ENCODE data around the gene XKR8.
A peak's percentile ranks its signal among the peaks of the same experiment; 100 is the strongest.

XKR8 gene

GRCh38 chr1:27959792-27960603, at the start of gene XKR8:
XKR8 (plus strand) TSS chr1:27959973; CDS start chr1:27960070, 97 bp downstream.
- peak; percentile 11 for DNase-seq

- DNase-seq = no peak
These were observed 47.3 kb upstream of the XKR8 start for GRCh38 chr1:27912429-27912828.

- no peak for DNase-seq
These were observed 44.6 kb upstream of the XKR8 start for GRCh38 chr1:27915082-27915575.

GRCh38 chr1:27922272-27922671, 37.5 kb upstream of the XKR8 start:
- no peak for DNase-seq

- no peak for DNase-seq
These were observed 31.4 kb upstream of the XKR8 start for GRCh38 chr1:27928216-27928954.

- DNase-seq = no peak
These were observed 28.6 kb upstream of the XKR8 start for GRCh38 chr1:27931184-27931583.

- no peak for DNase-seq
These were observed 28.0 kb upstream of the XKR8 start for GRCh38 chr1:27931759-27932158.

GRCh38 chr1:27934818-27935549, 24.8 kb upstream of the XKR8 start, which contains the start of gene SMPDL3B:
SMPDL3B (plus strand) TSS chr1:27935000; CDS start chr1:27935184, 184 bp downstream.
- DNase-seq = no peak

GRCh38 chr1:27935721-27936120, 24.1 kb upstream of the XKR8 start:
- DNase-seq = no peak

- no peak for DNase-seq
These were observed 23.4 kb upstream of the XKR8 start for GRCh38 chr1:27936370-27936769.

GRCh38 chr1:27937524-27937836, 22.3 kb upstream of the XKR8 start:
- DNase-seq = no peak

- no peak for DNase-seq
These were observed 21.3 kb upstream of the XKR8 start for GRCh38 chr1:27938488-27938887.

- DNase-seq = no peak
These were observed 19.5 kb upstream of the XKR8 start for GRCh38 chr1:27940297-27940696.

- DNase-seq = peak; percentile 19
These were observed 18.8 kb upstream of the XKR8 start for GRCh38 chr1:27940870-27941560.

GRCh38 chr1:27941671-27942540, 17.9 kb upstream of the XKR8 start:
- DNase-seq = no peak

- DNase-seq = no peak
These were observed 14.8 kb upstream of the XKR8 start for GRCh38 chr1:27945020-27945419.

GRCh38 chr1:27949027-27949426, 10.7 kb upstream of the XKR8 start:
- DNase-seq = no peak

GRCh38 chr1:27951396-27951795, 8.4 kb upstream of the XKR8 start:
- no peak for DNase-seq

GRCh38 chr1:27952147-27952546, 7.6 kb upstream of the XKR8 start:
- no peak for DNase-seq

- DNase-seq = no peak
These were observed 5.6 kb upstream of the XKR8 start for GRCh38 chr1:27954186-27954585.

GRCh38 chr1:27955076-27955475, 4.7 kb upstream of the XKR8 start:
- no peak for DNase-seq

- no peak for DNase-seq
These were observed 3.0 kb upstream of the XKR8 start for GRCh38 chr1:27956761-27957160.
